Urinary bladder (tissue), 4 donors: ENCODE results near the gene PISD. TPM values are rescaled to one million over a fixed set of nuclear protein-coding genes. Genes with fewer than 3 reads are reported as not detected.
"Not testable (repeated sequence)": the region's sequence is repeated elsewhere in the genome, so short reads cannot be mapped to it uniquely, and the experiment has no call there.

ENCODE experiments used
- DNase-seq: peaks from one replicate; pipeline ENCODE4 v3.0.0-alpha.2; 2015; ENCODE audit errors: extremely low spot score
- H3K27ac ChIP-seq: one replicate; pipeline ENCODE4 v1.5.1; 2013; ENCODE audit warnings: low read depth, mild to moderate bottlenecking, moderate library complexity
- H3K36me3 ChIP-seq: one replicate; pipeline ENCODE4 v1.6.1; 2013; ENCODE audit warnings: mild to moderate bottlenecking, moderate library complexity; ENCODE audit not compliant: insufficient read depth
- H3K4me1 ChIP-seq: one replicate; pipeline ENCODE4 v1.6.1; 2013; ENCODE audit warnings: mild to moderate bottlenecking, moderate library complexity; ENCODE audit not compliant: insufficient read depth
- H3K4me3 ChIP-seq: one replicate; pipeline ENCODE4 v1.5.1; 2013; ENCODE audit warnings: low read depth, low read length
- WGBS: extraction: QIAGEN DNeasy Blood & Tissue Kit; methylation state at CpG from one replicate; pipeline ENCODE4 v1.1.7; 2013; 5-methylcytosine and 5-hydroxymethylcytosine counted together
- polyA plus RNA-seq: library from polyadenylated mRNA; stranded (reverse); fragments of 200-250 nt; gene quantifications from one replicate; pipeline ENCODE4 v1.2.3, GENCODE V29; 2013
- total RNA-seq: library from RNA; depleted of rRNA; stranded (reverse); fragments of >200 nt; gene quantifications from one replicate; pipeline ENCODE4 v1.2.3, GENCODE V29; 2014
- donor health status: healthy with polysubstance abuse.
- donor health status: healthy.

Gene PISD
- total RNA-seq (20.1 TPM), polyA plus RNA-seq (22.6 TPM)

DNA sequence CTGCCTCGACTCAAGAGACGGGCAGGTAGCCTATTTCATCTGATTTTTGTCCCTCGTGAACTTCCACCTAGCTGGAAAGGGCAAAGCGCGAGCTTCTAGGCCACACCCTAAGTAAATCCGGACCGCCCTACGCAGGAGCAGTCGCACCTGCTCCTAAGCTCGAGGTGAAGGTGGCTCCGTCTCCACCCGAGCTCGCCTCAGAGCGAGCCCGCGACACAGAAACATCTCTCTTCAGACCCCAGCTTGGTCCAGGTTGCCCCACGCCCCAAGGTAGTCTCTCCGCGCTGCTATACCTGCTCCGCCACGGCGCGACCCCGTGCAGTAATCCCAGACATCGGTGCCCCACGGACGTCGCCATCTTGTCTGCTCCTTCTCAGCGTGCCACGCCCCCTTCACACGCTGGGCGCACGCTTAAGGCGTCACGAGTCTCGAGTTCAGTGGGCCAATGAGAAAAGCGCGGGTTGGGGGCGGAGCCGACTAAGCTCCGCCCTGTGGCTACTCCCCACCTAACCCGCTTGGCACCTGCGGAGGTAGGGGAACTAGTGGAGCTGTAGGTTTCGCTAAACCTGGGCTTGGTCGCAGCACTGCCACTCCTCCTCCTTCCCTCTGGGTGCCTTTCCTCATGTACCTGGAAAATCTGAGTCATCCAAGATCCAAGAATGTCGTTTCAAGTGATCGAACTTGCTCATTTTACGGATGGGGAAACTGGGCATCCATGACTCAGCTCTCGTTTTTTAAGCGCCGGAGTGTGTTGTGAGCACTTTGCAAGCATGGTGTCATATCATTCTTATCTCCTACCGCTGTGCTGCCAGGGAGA lies at the start of gene PISD:
TSS of gene PISD (minus strand) at position 365 of the 817 bp plus-strand sequence. CDS start at position 358, 7 bp downstream.
- DNase-seq = peak; percentile 86
- Histone ChIP-seq H3K36me3 (no peaks in the 10 kb centered on the region), H3K4me1 (no peaks in the 10 kb centered on the region), H3K4me3 (peak within 1 kb of the TSS; percentile 66), H3K27ac (peak within 1 kb of the TSS; percentile 54)
- 3% methylated on average over 52 of the region's 52 CpGs for WGBS

DNA sequence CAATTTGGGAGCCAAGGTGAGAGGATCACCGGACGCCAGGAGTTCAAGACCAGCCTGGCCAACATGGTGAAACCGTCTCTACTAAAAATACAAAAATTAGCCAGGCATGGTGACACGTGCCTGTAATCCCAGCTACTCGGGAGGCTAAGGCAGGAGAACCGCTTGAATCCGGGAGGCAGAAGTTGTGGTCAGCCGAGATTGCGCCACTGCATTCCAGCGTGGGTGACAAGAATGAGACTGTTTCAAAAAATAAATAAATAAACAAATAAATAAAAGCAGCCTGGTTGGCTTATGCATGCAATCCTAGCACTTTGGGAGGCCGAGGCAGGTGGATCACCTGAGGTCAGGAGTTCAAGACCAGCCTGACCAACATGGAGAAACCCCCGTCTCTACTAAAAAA lies 49.2 kb upstream of the PISD start:
- DNase-seq, H3K4me1 ChIP-seq, H3K36me3 ChIP-seq, H3K4me3 ChIP-seq, H3K27ac ChIP-seq: not testable (repeated sequence)
- WGBS = 96% methylated on average over 12 of the region's 12 CpGs

DNA sequence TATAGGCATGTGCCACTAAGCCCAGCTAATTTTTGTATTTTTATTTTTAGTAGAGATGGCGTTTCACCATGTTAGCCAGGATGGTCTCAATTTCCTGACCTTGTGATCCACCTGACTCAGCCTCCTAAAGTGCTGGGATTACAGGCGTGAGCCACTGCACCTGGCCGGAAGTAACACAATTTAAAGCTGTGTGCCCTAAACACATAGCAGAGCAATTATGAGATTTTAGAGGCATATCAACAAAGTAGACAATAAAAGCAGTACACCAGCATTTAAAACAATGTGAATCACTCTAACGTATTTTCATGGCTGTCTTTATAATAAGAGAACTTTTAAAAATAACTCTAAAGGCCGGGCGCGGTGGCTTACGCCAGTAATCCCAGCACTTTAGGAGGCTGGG lies 45.5 kb upstream of the PISD start:
- no peak overlapping the region for H3K27ac ChIP-seq
- WGBS = 93% methylated on average over 8 of the region's 8 CpGs
- DNase-seq = no peak
- H3K4me3 ChIP-seq = no peak overlapping the region
- peaks cover 3% of the 10 kb centered on the region for H3K36me3 ChIP-seq
- no peaks in the 10 kb centered on the region for H3K4me1 ChIP-seq

DNA sequence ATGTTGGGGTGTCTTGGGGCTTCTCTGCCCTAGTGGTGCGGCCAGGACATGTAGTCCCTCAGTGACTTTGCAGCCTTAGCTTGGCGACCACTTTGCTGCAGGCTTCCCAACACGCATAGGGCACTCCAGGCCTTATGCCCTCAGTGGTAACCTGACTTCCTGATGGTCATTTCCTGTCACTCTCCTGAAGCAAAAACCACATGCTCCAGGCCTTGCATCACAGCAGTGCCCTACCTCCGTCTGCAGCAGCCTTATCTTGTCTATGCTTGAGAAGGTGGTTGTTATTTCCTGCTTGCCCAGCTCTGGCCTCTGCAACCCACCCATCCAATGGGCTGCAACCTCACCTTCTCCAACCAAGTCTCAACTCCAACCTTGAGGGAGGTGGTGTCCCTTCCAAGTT lies 33.4 kb upstream of the PISD start:
- no peak overlapping the region for H3K27ac ChIP-seq
- no peak for DNase-seq
- H3K4me3 ChIP-seq = no peak overlapping the region
- peaks cover 7% of the 10 kb centered on the region for H3K36me3 ChIP-seq
- WGBS = 90% methylated on average over 4 of the region's 4 CpGs
- no peaks in the 10 kb centered on the region for H3K4me1 ChIP-seq

DNA sequence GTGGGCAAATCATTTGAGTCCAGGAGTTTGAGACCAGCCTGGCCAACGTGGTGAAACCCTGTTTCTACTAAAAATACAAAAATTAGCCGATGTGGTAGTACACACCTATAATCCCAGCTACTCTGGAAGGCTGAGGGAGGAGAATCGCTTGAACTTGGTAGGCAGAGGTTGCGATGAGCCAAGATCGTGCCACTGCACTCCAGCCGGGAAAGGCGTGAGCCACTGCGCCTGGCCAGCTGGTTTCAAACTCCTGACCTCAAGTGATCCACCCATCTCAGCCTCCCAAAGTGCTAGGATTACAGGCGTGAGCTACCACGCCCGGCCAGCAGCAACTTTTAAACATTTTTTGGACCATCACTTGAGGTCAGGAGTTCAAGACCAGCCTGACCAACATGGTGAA lies 32.0 kb upstream of the PISD start:
- H3K36me3 ChIP-seq, H3K27ac ChIP-seq, H3K4me1 ChIP-seq, H3K4me3 ChIP-seq, DNase-seq: not testable (repeated sequence)
- WGBS = 97% methylated on average over 11 of the region's 11 CpGs

DNA sequence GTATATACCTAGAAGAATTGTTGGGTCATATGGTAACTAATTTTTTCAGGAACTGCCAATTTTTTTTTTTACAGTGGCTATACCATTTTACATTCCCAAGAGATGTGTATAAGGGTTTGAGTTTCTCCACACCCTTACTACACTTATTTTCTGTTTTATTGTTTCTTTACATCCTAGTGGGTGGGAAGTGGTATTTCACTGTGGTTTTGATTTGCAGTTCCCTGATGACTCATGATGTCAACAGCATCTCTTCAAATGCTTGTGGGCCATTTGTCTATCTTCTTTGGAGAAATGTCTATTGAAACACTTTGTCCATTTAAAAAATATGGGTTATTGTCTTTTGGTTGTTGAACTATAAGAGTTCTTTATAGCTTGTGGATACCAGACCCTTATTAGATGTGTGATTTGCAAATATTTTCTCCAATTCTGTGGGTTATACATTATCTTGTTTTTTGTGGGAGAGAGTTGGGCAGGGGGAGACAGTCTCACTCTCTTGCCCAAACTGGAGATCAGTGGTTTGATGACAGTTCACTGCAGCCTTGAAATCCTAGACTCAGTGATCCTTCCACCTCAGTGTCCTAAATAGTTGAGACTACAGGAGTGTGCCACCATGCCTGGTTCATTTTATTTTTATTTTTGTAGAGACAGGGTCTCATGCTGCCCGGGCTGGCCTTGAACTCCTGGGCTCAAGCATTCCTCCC lies 30.3 kb upstream of the PISD start:
- peaks cover 5% of the 10 kb centered on the region for H3K36me3 ChIP-seq
- DNase-seq = no peak
- H3K4me1 ChIP-seq = no peaks in the 10 kb centered on the region
- no peak overlapping the region for H3K4me3 ChIP-seq
- no peak overlapping the region for H3K27ac ChIP-seq
- WGBS = 96% methylated on average over 1 of the region's 1 CpG

DNA sequence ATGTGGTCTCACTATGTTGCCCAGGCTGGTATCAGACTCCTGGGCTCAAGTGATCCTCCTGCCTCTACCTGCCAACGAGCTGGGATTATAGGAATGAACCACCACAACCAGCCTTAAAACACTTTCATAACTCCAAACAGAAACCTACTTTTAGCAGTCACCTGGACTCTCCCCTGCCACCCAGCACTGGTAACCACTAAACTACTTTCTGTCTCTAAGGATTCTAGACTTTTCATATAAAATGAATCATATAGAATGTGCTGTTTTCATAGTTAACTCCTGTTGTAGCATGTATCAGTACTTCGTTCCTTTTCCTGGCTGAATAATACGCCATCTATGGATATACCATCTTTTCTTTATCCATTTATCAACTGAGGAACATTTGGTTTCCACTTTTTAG lies 29.4 kb upstream of the PISD start:
- no peaks in the 10 kb centered on the region for H3K4me1 ChIP-seq
- H3K4me3 ChIP-seq = no peak overlapping the region
- peaks cover 3% of the 10 kb centered on the region for H3K36me3 ChIP-seq
- no peak for DNase-seq
- WGBS = 94% methylated on average over 3 of the region's 3 CpGs
- H3K27ac ChIP-seq = no peak overlapping the region

DNA sequence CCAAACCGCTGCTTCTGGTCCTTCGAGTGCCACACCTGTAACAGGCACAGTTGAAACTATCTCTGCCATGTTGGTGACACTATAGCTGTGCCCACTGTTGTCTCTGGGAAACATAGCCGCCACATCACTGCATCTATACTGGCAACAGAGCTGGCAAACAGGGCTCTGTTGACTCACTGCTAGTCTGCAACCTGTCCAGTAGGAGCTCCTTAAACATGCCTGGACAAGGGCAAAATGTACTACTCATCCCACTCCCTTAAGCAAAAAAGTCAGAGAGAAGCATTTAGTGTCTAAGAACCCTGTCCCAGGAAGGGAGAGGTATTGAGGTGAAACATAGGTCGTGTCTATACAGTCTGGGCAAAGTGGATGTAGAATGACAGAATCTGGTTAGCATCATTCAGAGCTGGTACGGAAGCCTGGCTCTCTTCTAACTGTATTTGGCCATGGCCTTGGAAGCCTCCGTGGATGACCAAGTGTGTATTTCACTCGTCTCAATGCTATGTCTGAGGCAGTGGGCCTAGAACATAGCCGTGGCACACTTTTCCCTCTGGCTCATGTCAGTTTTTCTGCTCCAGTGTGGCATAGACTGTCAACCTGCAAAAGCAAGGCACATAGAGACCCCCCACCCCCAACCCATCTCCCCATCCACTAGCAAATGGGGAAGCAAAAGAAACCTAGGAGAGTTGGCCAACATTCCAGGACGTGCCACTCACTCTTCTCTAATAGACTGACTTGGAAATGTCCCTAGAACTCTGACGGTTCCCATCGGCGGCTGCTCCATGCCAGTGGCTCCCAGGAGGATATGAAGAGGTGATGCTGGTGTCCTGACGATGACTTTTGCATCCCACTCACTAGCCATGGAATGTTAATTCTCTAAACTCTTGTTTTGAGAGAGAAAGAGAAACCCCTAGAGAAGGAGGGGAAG lies 21.4 kb upstream of the PISD start:
- 79% methylated on average over 13 of the region's 13 CpGs for WGBS
- peaks cover 2% of the 10 kb centered on the region for H3K36me3 ChIP-seq

DNA sequence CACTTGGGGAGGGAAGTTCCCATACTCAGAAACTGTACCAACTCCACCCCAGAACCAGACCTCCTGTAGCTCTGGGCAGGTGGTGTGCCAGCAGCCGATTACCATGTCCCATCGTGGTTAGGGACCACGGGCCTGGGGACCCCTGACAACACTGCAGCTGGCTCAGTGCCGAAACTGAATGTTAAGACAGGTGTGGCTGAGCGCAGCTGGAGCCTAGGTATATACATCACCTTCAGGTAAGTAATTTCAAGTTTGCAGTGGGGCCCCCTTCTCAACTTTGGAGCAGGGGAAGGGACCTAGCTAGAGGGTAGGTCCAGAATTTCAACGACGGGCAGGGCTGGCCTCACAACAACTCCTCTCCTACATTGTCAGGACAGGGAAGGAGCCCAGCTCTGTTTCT lies 20.7 kb upstream of the PISD start:
- Histone ChIP-seq H3K27ac (no peak overlapping the region), H3K4me1 (no peaks in the 10 kb centered on the region), H3K36me3 (peaks cover 2% of the 10 kb centered on the region), H3K4me3 (no peak overlapping the region)
- DNase-seq = no peak
- WGBS = 93% methylated on average over 7 of the region's 7 CpGs

More for the DNA sequence above, 21.4 kb upstream of the PISD start:
- H3K27ac ChIP-seq = no peak overlapping the region
- DNase-seq = no peak
- no peak overlapping the region for H3K4me3 ChIP-seq
- no peaks in the 10 kb centered on the region for H3K4me1 ChIP-seq

DNA sequence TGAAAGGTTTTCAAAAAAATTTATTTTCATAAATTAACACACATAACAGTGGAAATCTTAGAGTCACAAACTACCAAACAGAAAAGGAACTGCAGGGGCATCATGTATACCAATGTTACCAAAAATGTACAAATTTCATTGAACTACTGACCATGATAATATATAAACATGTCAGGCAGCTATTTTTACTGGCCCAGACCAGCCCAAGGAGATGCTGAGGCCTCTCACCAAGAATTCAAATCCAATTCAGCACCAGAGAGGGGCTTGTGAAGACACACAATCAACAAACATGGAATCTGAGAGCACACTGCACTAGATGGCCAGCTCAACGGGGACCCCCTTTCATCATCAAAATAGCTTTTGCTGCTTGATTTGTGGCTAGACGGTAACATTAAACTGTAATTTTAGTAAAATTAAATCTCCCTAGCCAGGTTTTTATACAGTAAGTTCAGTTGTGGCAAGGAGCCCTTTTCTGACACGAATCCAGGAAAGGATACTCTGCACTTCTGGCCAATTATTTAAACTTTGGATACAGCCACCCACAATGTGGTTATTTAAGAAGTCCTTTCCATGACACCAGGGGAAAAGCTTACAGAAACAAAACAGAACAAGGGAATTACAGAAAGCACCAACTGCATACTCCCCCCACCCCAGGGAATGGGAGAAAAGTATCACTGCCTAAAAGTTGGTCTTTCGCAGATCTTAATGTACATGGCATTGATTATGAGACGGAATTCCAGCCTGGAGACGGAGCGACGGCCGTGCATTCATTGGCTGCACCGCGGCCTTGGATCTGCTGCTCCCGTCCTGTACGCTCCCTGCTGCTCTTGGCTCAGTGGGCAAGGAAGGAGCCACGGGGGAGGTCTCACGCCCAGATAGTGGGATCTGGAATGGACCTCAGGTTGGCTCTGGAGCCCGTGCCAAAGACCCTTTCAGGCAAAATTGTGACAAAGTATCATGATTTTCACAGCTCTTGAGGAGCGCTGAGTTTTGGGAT lies 19.6 kb upstream of the PISD start:
- no peak overlapping the region for H3K4me3 ChIP-seq
- H3K27ac ChIP-seq = no peak overlapping the region
- no peak for DNase-seq
- H3K4me1 ChIP-seq = no peaks in the 10 kb centered on the region
- WGBS = 34% methylated on average over 17 of the region's 17 CpGs
- peaks cover 2% of the 10 kb centered on the region for H3K36me3 ChIP-seq

DNA sequence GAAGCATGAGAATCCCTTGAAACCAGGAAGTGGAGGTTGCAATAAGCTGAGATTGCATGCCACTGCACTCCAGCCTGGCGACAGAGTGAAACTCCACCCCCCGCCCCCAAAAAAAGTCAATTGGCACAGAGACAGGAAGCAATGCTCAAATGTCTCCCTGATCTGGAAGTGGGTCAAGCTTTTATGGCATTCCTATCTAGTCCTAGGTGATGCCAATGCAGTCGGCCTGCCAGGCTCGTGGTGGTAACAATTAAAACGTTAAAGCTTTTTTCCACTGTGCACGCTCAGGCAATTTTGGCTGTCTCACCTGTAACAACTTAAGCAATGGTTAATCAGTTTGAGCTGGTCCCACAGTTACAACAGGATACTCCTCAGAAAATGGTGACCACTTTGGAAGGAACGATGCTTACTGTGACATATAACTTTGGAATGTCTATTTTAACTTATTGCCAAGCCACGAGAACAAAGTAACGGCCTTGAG lies 18.9 kb upstream of the PISD start:
- H3K4me1 ChIP-seq = no peaks in the 10 kb centered on the region
- no peak for DNase-seq
- H3K27ac ChIP-seq = no peak overlapping the region
- no peak overlapping the region for H3K4me3 ChIP-seq
- H3K36me3 ChIP-seq = peaks cover 2% of the 10 kb centered on the region
- 36% methylated on average over 9 of the region's 9 CpGs for WGBS

DNA sequence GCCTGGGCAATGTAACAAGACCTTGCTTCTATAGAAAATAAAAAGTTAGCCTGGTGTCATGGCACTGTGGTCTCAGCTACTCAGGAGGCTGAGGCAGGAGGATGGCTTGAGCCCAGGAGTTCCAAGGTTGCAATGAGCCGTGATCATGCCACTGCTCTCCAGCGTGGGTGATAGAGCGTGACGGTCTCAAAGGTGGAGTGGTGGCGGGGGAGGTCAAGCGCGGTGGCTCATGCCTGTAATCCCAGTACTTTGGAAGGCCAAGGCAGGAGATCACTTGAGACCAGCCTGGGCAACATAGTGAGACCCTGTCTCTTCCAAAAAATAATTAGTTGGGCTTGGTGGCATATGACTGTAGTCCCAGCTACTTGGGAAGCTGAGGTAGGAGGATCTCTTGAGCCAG lies 16.7 kb upstream of the PISD start:
- DNase-seq = no peak
- no peaks in the 10 kb centered on the region for H3K36me3 ChIP-seq
- 91% methylated on average over 7 of the region's 7 CpGs for WGBS
- H3K27ac ChIP-seq = no peak overlapping the region
- H3K4me3 ChIP-seq = no peak overlapping the region
- no peaks in the 10 kb centered on the region for H3K4me1 ChIP-seq
